H1 (cell line): ENCODE data around the gene PITRM1. TPM values are rescaled to one million over a fixed set of nuclear protein-coding genes. Genes with fewer than 3 reads are reported as not detected.

Experiments used
- CTCF ChIA-PET: fragments of 300-600 bp; sonication (Branson Sonifier 250); formaldehyde crosslinking; loops from one replicate; lab custom pipeline; 2021; ENCODE audit not compliant: partially characterized antibody; lab: Charles Lee
- POLR2A ChIA-PET: fragments of 300-600 bp; sonication (Branson Sonifier 250); formaldehyde crosslinking; loops from one replicate; lab custom pipeline; 2021; ENCODE audit warnings: inconsistent platforms; ENCODE audit not compliant: partially characterized antibody; lab: Charles Lee
- DNase-seq, 2 experiments: peaks; one replicate each; pipeline versions ENCODE4 v3.0.0 to v3.0.0-alpha.2; 2010 to 2022; ENCODE audit warnings: low spot score in 2 of 2, low read depth in 1 of 2, mixed read lengths in 1 of 2
- FAIRE-seq: peaks from 2 replicates; lab custom pipeline; 2011; peaks lifted over from hg19 to GRCh38; lab: Jason Lieb, UNC
- H2AFZ ChIP-seq: 2 replicates; pipeline ENCODE4 v1.8.1; 2012; ENCODE audit warnings: low read length, inconsistent platforms
- H2AK5ac ChIP-seq: 2 replicates; pipeline ENCODE4 v1.6.1; 2013; ENCODE audit warnings: low read depth, low read length
- H2BK120ac ChIP-seq: replicated peaks from 2 replicates; pipeline ENCODE3; 2013; ENCODE audit warnings: low read depth, low read length, inconsistent platforms
- H2BK12ac ChIP-seq: 2 replicates; pipeline ENCODE4 v1.6.1; 2013; ENCODE audit warnings: low read depth, low read length
- H2BK15ac ChIP-seq: 2 replicates; pipeline ENCODE4 v1.6.1; 2013; ENCODE audit warnings: low read length
- H2BK20ac ChIP-seq: 2 replicates; pipeline ENCODE4 v1.6.1; 2013; ENCODE audit warnings: low read length
- H2BK5ac ChIP-seq: 2 replicates; pipeline ENCODE4 v1.6.1; 2013; ENCODE audit warnings: low read depth, low read length
- H3K14ac ChIP-seq: 2 replicates; pipeline ENCODE4 v1.6.1; 2013; ENCODE audit warnings: inconsistent platforms; ENCODE audit not compliant: insufficient read length
- H3K18ac ChIP-seq: 2 replicates; pipeline ENCODE4 v1.6.1; 2013; ENCODE audit warnings: low read length; ENCODE audit errors: extremely low read depth
- H3K23ac ChIP-seq: 2 replicates; pipeline ENCODE4 v1.6.1; 2013; ENCODE audit warnings: inconsistent platforms; ENCODE audit not compliant: insufficient read length
- H3K23me2 ChIP-seq: 2 replicates; pipeline ENCODE4 v1.6.1; 2013; ENCODE audit warnings: low read depth, low read length
- H3K27ac ChIP-seq: 2 replicates; pipeline ENCODE4 v1.6.1; 2011; ENCODE audit warnings: low read depth, low read length, inconsistent platforms
- H3K27me3 ChIP-seq, 4 experiments: replicated peaks in 1 of 4; 1 replicate in 1 of 4; 2 replicates in 3 of 4; pipeline versions ENCODE4 v1.6.1 to v1.8.1; 2011 to 2013; ENCODE audit warnings: low read length in 3 of 4, mild to moderate bottlenecking in 3 of 4, inconsistent platforms in 2 of 4, mixed read lengths in 2 of 4, moderate library complexity in 1 of 4; ENCODE audit not compliant: control insufficient read depth in 3 of 4, insufficient read depth in 3 of 4; ENCODE audit errors: extremely low read depth in 1 of 4
- H3K36me3 ChIP-seq, 4 experiments: 2 replicates each; pipeline versions ENCODE4 v1.6.1 to v1.8.1; 2011 to 2013; ENCODE audit warnings: mild to moderate bottlenecking in 4 of 4, low read length in 3 of 4, moderate library complexity in 2 of 4, control low read depth in 1 of 4, inconsistent platforms in 1 of 4; ENCODE audit not compliant: insufficient read depth in 4 of 4, control insufficient read depth in 2 of 4
- H3K4ac ChIP-seq: replicated peaks from 2 replicates; pipeline ENCODE3; 2013; ENCODE audit warnings: low read length, low read depth, mixed read lengths, inconsistent platforms; ENCODE audit not compliant: insufficient read length
- H3K4me1 ChIP-seq, 4 experiments: replicated peaks in 1 of 4; 1 replicate in 1 of 4; 2 replicates in 3 of 4; pipeline versions ENCODE4 v1.6.1 to v1.8.1; 2011 to 2013; ENCODE audit warnings: low read length in 3 of 4, inconsistent platforms in 2 of 4, mixed read lengths in 1 of 4; ENCODE audit not compliant: insufficient read depth in 4 of 4, control insufficient read depth in 3 of 4
- H3K4me2 ChIP-seq, 2 experiments: 2 replicates each; pipeline versions ENCODE4 v1.6.1 to v1.8.1; 2011 to 2013; ENCODE audit warnings: low read depth in 2 of 2, low read length in 2 of 2, control low read depth in 1 of 2, inconsistent platforms in 1 of 2, mild to moderate bottlenecking in 1 of 2; ENCODE audit not compliant: insufficient read depth in 1 of 2
- H3K4me3 ChIP-seq, 4 experiments: fragments of 200-600, 300-600 bp in 1 of 4; sonication (generic), shearing (Covaris generic), sonication (Bioruptor Twin) in 1 of 4; 2 replicates each; pipeline versions ENCODE4 v1.5.1 to v1.8.1; 2011 to 2016; ENCODE audit warnings: low read length in 4 of 4, low read depth in 3 of 4, control low read depth in 2 of 4, inconsistent platforms in 2 of 4, mild to moderate bottlenecking in 2 of 4, mixed read lengths in 1 of 4, moderate library complexity in 1 of 4; ENCODE audit not compliant: insufficient read depth in 2 of 4; ENCODE audit errors: extremely low read depth in 1 of 4
- H3K56ac ChIP-seq: replicated peaks from 2 replicates; pipeline ENCODE3; 2013; ENCODE audit warnings: low read depth, mild to moderate bottlenecking, mixed read lengths, low read length, inconsistent platforms; ENCODE audit not compliant: insufficient read length
- H3K79me1 ChIP-seq: 2 replicates; pipeline ENCODE4 v1.6.1; 2013; ENCODE audit warnings: low read depth, low read length, control low read depth
- H3K79me2 ChIP-seq, 2 experiments: 2 replicates each; pipeline versions ENCODE4 v1.6.1 to v1.8.1; 2012 to 2013; ENCODE audit warnings: low read length in 2 of 2, mild to moderate bottlenecking in 2 of 2, inconsistent platforms in 1 of 2; ENCODE audit not compliant: insufficient read depth in 2 of 2, control insufficient read depth in 1 of 2
- H3K9ac ChIP-seq, 4 experiments: replicated peaks in 1 of 4; 1 replicate in 1 of 4; 2 replicates in 3 of 4; pipeline versions ENCODE4 v1.6.1 to v1.8.1; 2011 to 2013; ENCODE audit warnings: low read depth in 3 of 4, low read length in 3 of 4, control low read depth in 2 of 4, mild to moderate bottlenecking in 2 of 4, moderate library complexity in 2 of 4, inconsistent platforms in 1 of 4; ENCODE audit errors: extremely low read depth in 1 of 4
- H3K9me3 ChIP-seq, 2 experiments: 2 replicates each; pipeline versions ENCODE4 v1.6.1 to v1.8.1; 2012 to 2013; ENCODE audit warnings: mild to moderate bottlenecking in 2 of 2, moderate library complexity in 2 of 2, control low read depth in 1 of 2, inconsistent platforms in 1 of 2, low read depth in 1 of 2, low read length in 1 of 2, mixed read lengths in 1 of 2; ENCODE audit not compliant: insufficient read depth in 2 of 2
- H4K20me1 ChIP-seq, 2 experiments: replicated peaks in 1 of 2; 2 replicates each; pipeline versions ENCODE3 to v1.8.1; 2011 to 2013; ENCODE audit warnings: inconsistent platforms in 2 of 2, low read length in 2 of 2, mild to moderate bottlenecking in 1 of 2; ENCODE audit not compliant: insufficient read depth in 2 of 2, control insufficient read depth in 1 of 2
- H4K5ac ChIP-seq: 2 replicates; pipeline ENCODE4 v1.6.1; 2013; ENCODE audit warnings: low read length, low read depth, mixed read lengths, inconsistent platforms; ENCODE audit not compliant: insufficient read length
- H4K8ac ChIP-seq: 2 replicates; pipeline ENCODE4 v1.8.0; 2013; ENCODE audit warnings: mild to moderate bottlenecking, moderate library complexity, low read length, inconsistent platforms; ENCODE audit not compliant: insufficient read depth; ENCODE audit errors: extremely low read depth
- H4K91ac ChIP-seq: replicated peaks from 2 replicates; pipeline ENCODE3; 2013; ENCODE audit warnings: low read length, mixed read lengths, inconsistent platforms; ENCODE audit not compliant: insufficient read length
- CTBP2 ChIP-seq: IDR thresholded peaks from 2 replicates; pipeline ENCODE4 v1.7.0; 2011; ENCODE audit warnings: borderline replicate concordance, mild to moderate bottlenecking, moderate library complexity, mixed read lengths, low read length; ENCODE audit not compliant: insufficient read depth, insufficient read length
- GABPA ChIP-seq: IDR thresholded peaks from 2 replicates; pipeline ENCODE4 v1.6.1; 2011; ENCODE audit warnings: mild to moderate bottlenecking, low read length, moderate library complexity, borderline replicate concordance; ENCODE audit not compliant: insufficient read depth
- HDAC6 ChIP-seq: IDR thresholded peaks from one replicate; pipeline ENCODE4 v1.7.1; 2012; ENCODE audit warnings: low read depth, mild to moderate bottlenecking, inconsistent platforms, low read length, moderate library complexity
- KDM4A ChIP-seq: IDR thresholded peaks from one replicate; pipeline ENCODE4 v1.7.1; 2012; ENCODE audit warnings: low read depth, mild to moderate bottlenecking, moderate library complexity, low read length, inconsistent platforms; ENCODE audit not compliant: severe bottlenecking
- NRF1 ChIP-seq: IDR thresholded peaks from 2 replicates; pipeline ENCODE4 v1.6.1; 2011; ENCODE audit warnings: mild to moderate bottlenecking, low read depth, low read length, improper control_type of control experiment
- RBBP5 ChIP-seq: IDR thresholded peaks from 2 replicates; pipeline ENCODE4 v1.7.1; 2012; ENCODE audit warnings: low read depth, mild to moderate bottlenecking, inconsistent platforms, low read length, moderate library complexity, borderline replicate concordance
- SIX5 ChIP-seq: IDR thresholded peaks from 2 replicates; pipeline ENCODE4 v1.6.1; 2011; ENCODE audit warnings: mild to moderate bottlenecking, low read depth, low read length
- SP4 ChIP-seq: IDR thresholded peaks from 2 replicates; pipeline ENCODE4 v1.6.1; 2012; ENCODE audit warnings: low read length, inconsistent platforms
- TBP ChIP-seq: IDR thresholded peaks from 2 replicates; pipeline ENCODE4 v1.6.1; 2011; ENCODE audit warnings: low read depth, low read length, improper control_type of control experiment
- YY1 ChIP-seq: IDR thresholded peaks from 2 replicates; pipeline ENCODE4 v1.6.1; 2011; ENCODE audit warnings: low read depth, mild to moderate bottlenecking, low read length
- WGBS, 2 experiments: shearing (Covaris generic) in 1 of 2; methylation state at CpG; one replicate each; pipeline versions ENCODE4 v1.1.6 to v1.1.7; 2013 to 2015; ENCODE audit warnings: low lambda C conversion rate in 2 of 2, mixed read lengths in 2 of 2, inconsistent platforms in 1 of 2, low coverage in 1 of 2, missing lambda C conversion rate in 1 of 2; ENCODE audit not compliant: insufficient replicate concordance in 2 of 2, insufficient coverage in 1 of 2, insufficient read length in 1 of 2; ENCODE audit errors: extremely low coverage in 1 of 2, missing lambda C conversion rate in 1 of 2; 5-methylcytosine and 5-hydroxymethylcytosine counted together
- polyA plus RNA-seq, 7 experiments: library from polyadenylated mRNA; depleted of rRNA in 3 of 7; stranded (reverse) in 5 of 7; unstranded in 2 of 7; fragments of >200 nt in 5 of 7; fragments of 200-250 nt in 2 of 7; gene quantifications; 1 replicate in 5 of 7; 2 replicates in 1 of 7; 4 replicates in 1 of 7; pipeline versions ENCODE4 v1.2.1 to v1.2.3, GENCODE V29; 2011 to 2013; ENCODE audit warnings: missing spikeins in 2 of 7, mixed read lengths in 2 of 7
- total RNA-seq: library from RNA; stranded (reverse); fragmentation: NEBNext Ultra II Directional; extraction: Animal tissue kit (Norgen Biotek cat#: 25700); gene quantifications from 2 replicates; pipeline ENCODE4 v1.2.1, GENCODE V29; 2021
- TF ChIP-seq, protein P1 (sequence below): IDR thresholded peaks from 2 replicates; pipeline ENCODE4 v1.6.1; 2012; ENCODE audit warnings: inconsistent platforms
- TF ChIP-seq, protein P2 (sequence below): IDR thresholded peaks from 2 replicates; pipeline ENCODE4 v1.6.1; 2012; ENCODE audit warnings: low read length, inconsistent platforms

The PITRM1 gene
- total and polyA plus RNA-seq, 2 of the 8 experiments (the other 6 are each of a cell fraction or from before 2014, with no cell fraction given) = 18.6 to 31.5 TPM

- H3K9ac ChIP-seq = no peak overlapping the region
- H2BK120ac ChIP-seq = no peak overlapping the region
- no peaks in the 10 kb centered on the region for H4K20me1 ChIP-seq
- no peak overlapping the region for H3K23ac ChIP-seq
- no peak overlapping the region for H2BK12ac ChIP-seq
- DNase-seq (no peak), FAIRE-seq (no peak)
- H2BK20ac ChIP-seq = no peak overlapping the region
- no peak overlapping the region for H3K4me3 ChIP-seq
- H2BK5ac ChIP-seq = no peak overlapping the region
- H3K23me2 ChIP-seq = no peaks in the 10 kb centered on the region
- H3K79me2 ChIP-seq = no peaks in the 10 kb centered on the region
- H3K79me1 ChIP-seq = no peaks in the 10 kb centered on the region
- no peak overlapping the region for H4K5ac ChIP-seq
- WGBS, 2 experiments = 97% methylated on average over 10 of the region's 10 CpGs; no CpG with 5 or more reads in 1 of the 2 experiments
- H3K18ac ChIP-seq = no peak overlapping the region
- ChIA-PET POLR2A (interaction anchor here (1.1 kb wide), 1 partner anchor 43 kb away, joined by 3 read pairs; no protein-coding TSS in a partner anchor), CTCF (no interaction called here)
- H2BK15ac ChIP-seq = no peak overlapping the region
- H3K4me1 ChIP-seq = no peaks in the 10 kb centered on the region
- H2AK5ac ChIP-seq = no peak overlapping the region
- H4K8ac ChIP-seq = no peak overlapping the region
- H3K36me3 ChIP-seq = peaks cover 3 to 13% (median 10%) of the 10 kb centered on the region in 4 experiments; a peak in 6 of 8 replicates
- H3K27me3 ChIP-seq = no peaks in the 10 kb centered on the region
- H2AFZ ChIP-seq = no peak overlapping the region
- H4K91ac ChIP-seq = no peak overlapping the region
- H3K9me3 ChIP-seq = no peaks in the 10 kb centered on the region
- no peak overlapping the region for H3K27ac ChIP-seq
- no peak overlapping the region for H3K56ac ChIP-seq
- H3K14ac ChIP-seq = no peak overlapping the region
- H3K4me2 ChIP-seq = no peak overlapping the region
- no peak overlapping the region for H3K4ac ChIP-seq
- TF ChIP-seq CTBP2 (no peak), HDAC6 (no peak), NRF1 (no peak), KDM4A (no peak), RBBP5 (no peak), GABPA (no peak), SIX5 (no peak), YY1 (no peak), SP4 (no peak), TBP (no peak)
- TF ChIP-seq, protein P1, sequence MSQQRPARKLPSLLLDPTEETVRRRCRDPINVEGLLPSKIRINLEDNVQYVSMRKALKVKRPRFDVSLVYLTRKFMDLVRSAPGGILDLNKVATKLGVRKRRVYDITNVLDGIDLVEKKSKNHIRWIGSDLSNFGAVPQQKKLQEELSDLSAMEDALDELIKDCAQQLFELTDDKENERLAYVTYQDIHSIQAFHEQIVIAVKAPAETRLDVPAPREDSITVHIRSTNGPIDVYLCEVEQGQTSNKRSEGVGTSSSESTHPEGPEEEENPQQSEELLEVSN = no peak
- TF ChIP-seq, protein P2, sequence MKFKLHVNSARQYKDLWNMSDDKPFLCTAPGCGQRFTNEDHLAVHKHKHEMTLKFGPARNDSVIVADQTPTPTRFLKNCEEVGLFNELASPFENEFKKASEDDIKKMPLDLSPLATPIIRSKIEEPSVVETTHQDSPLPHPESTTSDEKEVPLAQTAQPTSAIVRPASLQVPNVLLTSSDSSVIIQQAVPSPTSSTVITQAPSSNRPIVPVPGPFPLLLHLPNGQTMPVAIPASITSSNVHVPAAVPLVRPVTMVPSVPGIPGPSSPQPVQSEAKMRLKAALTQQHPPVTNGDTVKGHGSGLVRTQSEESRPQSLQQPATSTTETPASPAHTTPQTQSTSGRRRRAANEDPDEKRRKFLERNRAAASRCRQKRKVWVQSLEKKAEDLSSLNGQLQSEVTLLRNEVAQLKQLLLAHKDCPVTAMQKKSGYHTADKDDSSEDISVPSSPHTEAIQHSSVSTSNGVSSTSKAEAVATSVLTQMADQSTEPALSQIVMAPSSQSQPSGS = no peak
These were observed 13.4 kb downstream of the PITRM1 start for GRCh38 chr10:3159152-3159551.
